Right lobe of liver (tissue), 4 donors: ENCODE data around the gene NFIA.

Experiments used
- CTCF ChIP-seq, 4 donors: fragments of 200-600 bp in 3 of 4; fragments of 450-650 bp in 1 of 4; IDR thresholded peaks; one replicate each; pipeline versions ENCODE4 v1.5.1 to v1.8.0; 2016 to 2022; ENCODE audit warnings: antibody characterized with exemption in 4 of 4, mild to moderate bottlenecking in 2 of 4
- POLR2A ChIP-seq: fragments of 450-650 bp; IDR thresholded peaks from one replicate; pipeline ENCODE4 v1.6.1; 2017; ENCODE audit warnings: antibody characterized with exemption, mild to moderate bottlenecking
- donor health status: DM: no; HTN: no; CAD: no.
- donor health status: DM: no; HTN: no; CAD: no.
- donor health status: DM: no; HTN: yes; CAD: no.

GRCh38 chr1:61250933-61251332, 168.6 kb downstream of the NFIA start:
- TF ChIP-seq CTCF (IDR thresholded peaks at IDR 0.05) (no peak), POLR2A (no peak)
